ENCODE results near the gene TSKS. TPM values are rescaled to one million over a fixed set of nuclear protein-coding genes. Genes with fewer than 3 reads are reported as not detected.

Gene TSKS
- total RNA-seq (under 1 TPM; 0.42 to 0.79 TPM), polyA plus RNA-seq (not detected)

GRCh38 chr19:49763230-49763629 lies at the start of gene TSKS:
TSS of gene TSKS (minus strand) at chr19:49763306. CDS start at chr19:49763247, 59 bp downstream.
- Mint-ChIP-seq H3K9me3 (no peaks in the 10 kb centered on the region), H3K27me3 (peaks cover 0 to 3% of the 10 kb centered on the region in 2 donors), H3K4me3 (no peak within 1 kb of the TSS), H3K27ac (peak within 1 kb of the TSS in 1 of 8 donors; percentile 64), H3K36me3 (peaks cover 0 to 3% (median 0%) of the 10 kb centered on the region in 3 donors), H3K4me1 (peaks cover 19 to 21% (median 20%) of the 10 kb centered on the region in 3 donors)
- H3K36me3 ChIP-seq (ENCODE audit: insufficient read depth, low read length) = no peaks in the 10 kb centered on the region
- peaks cover 18% of the 10 kb centered on the region for H3K4me1 ChIP-seq (ENCODE audit: insufficient read depth, low read length)
- DNase-seq = no peak
- H3K9me3 ChIP-seq (ENCODE audit: low read length) = no peaks in the 10 kb centered on the region
- no peaks in the 10 kb centered on the region for H3K27me3 ChIP-seq (ENCODE audit: insufficient read depth, low read length, poor library complexity, severe bottlenecking)
- H3K4me3 ChIP-seq (ENCODE audit: low read length) = no peak within 1 kb of the TSS
- H3K27ac ChIP-seq (ENCODE audit: low read depth, low read length) = no peak within 1 kb of the TSS
- ChIA-PET POLR2A (no interaction called here), CTCF (interaction anchor here (0.5 kb wide), 1 partner anchor 81 kb away, joined by 3 read pairs; no protein-coding TSS in a partner anchor)

- peaks cover 0 to 11% (median 0%) of the 10 kb centered on the region in 3 donors for H3K36me3 Mint-ChIP-seq
- no peaks in the 10 kb centered on the region for H3K9me3 ChIP-seq (ENCODE audit: low read length)
- no peaks in the 10 kb centered on the region for H3K9me3 Mint-ChIP-seq
- no peak for DNase-seq
- POLR2A ChIA-PET = interaction anchor here (1.3 to 2.1 kb wide), 4 partner anchors 12 to 64 kb away, joined by 3 to 8 read pairs (median 5); partner anchors contain the start of genes AKT1S1 and TBC1D17
- H3K4me1 ChIP-seq (ENCODE audit: insufficient read depth, low read length) = peaks cover 32% of the 10 kb centered on the region
- peak overlapping the region; percentile 96 to 100 (median 100) for H3K27ac Mint-ChIP-seq
- H3K27me3 Mint-ChIP-seq = peaks cover 0 to 4% of the 10 kb centered on the region in 2 donors
- H3K4me3 Mint-ChIP-seq = peak overlapping the region; percentile 90 to 98 (median 96)
- no peaks in the 10 kb centered on the region for H3K27me3 ChIP-seq (ENCODE audit: insufficient read depth, low read length, poor library complexity, severe bottlenecking)
- peak overlapping the region; percentile 100 for H3K4me3 ChIP-seq (ENCODE audit: low read length)
- H3K36me3 ChIP-seq (ENCODE audit: insufficient read depth, low read length) = no peaks in the 10 kb centered on the region
- peak overlapping the region; percentile 100 for H3K27ac ChIP-seq (ENCODE audit: low read depth, low read length)
- CTCF ChIA-PET = interaction anchor here (1.2 to 2.0 kb wide), 5 partner anchors 38 to 95 kb away, joined by 3 to 8 read pairs (median 4); partner anchors contain the start of genes AKT1S1, AP2A1, PTOV1 and TBC1D17
- peaks cover 33 to 53% (median 46%) of the 10 kb centered on the region in 3 donors for H3K4me1 Mint-ChIP-seq
Measured at GRCh38 chr19:49812452-49812996, 49.4 kb upstream of the TSKS start.

GRCh38 chr19:49811328-49811727 lies 48.2 kb upstream of the TSKS start:
- H3K4me1 ChIP-seq (ENCODE audit: insufficient read depth, low read length) = peaks cover 25% of the 10 kb centered on the region
- H3K27ac ChIP-seq (ENCODE audit: low read depth, low read length) = no peak overlapping the region
- H3K36me3 Mint-ChIP-seq = peaks cover 0 to 9% (median under 1%) of the 10 kb centered on the region in 3 donors
- peak overlapping the region in 6 of 7 donors; percentile 23 to 97 (median 92) for H3K4me3 Mint-ChIP-seq
- H3K36me3 ChIP-seq (ENCODE audit: insufficient read depth, low read length) = no peaks in the 10 kb centered on the region
- peaks cover 28 to 47% (median 40%) of the 10 kb centered on the region in 3 donors for H3K4me1 Mint-ChIP-seq
- no peaks in the 10 kb centered on the region for H3K27me3 Mint-ChIP-seq
- H3K27me3 ChIP-seq (ENCODE audit: insufficient read depth, low read length, poor library complexity, severe bottlenecking) = no peaks in the 10 kb centered on the region
- H3K27ac Mint-ChIP-seq = peak overlapping the region in 5 of 8 donors; percentile 13 to 100 (median 96)
- H3K9me3 Mint-ChIP-seq = no peaks in the 10 kb centered on the region
- POLR2A ChIA-PET = no interaction called here
- no peaks in the 10 kb centered on the region for H3K9me3 ChIP-seq (ENCODE audit: low read length)
- CTCF ChIA-PET = interaction anchor here (1.3 kb wide), 1 partner anchor 58 kb away, joined by 3 read pairs; no protein-coding TSS in a partner anchor
- no peak for DNase-seq
- no peak overlapping the region for H3K4me3 ChIP-seq (ENCODE audit: low read length)

DNA sequence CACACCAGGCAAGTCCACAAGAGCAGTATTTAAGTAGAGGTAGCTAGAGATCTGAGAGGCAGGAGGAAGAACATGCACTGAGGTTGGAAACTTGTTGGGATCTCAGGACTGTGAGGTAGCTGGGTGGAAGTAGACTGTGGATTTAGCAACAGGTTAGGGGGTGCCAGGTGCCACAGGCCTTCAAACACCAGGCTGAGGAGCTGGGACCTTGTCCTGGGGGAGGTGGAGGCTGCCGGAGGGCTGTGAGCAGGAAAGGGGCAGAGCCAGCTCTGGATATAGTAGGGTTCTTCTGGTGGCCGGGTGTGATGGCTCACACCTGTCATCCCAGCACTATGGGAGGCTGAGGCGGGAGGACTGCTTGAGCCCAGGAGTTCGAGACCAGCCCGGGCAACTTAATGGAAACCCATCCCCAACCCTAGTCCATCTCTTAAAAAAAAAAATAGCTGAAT lies 46.9 kb upstream of the TSKS start:
- H3K27me3 ChIP-seq (ENCODE audit: insufficient read depth, low read length, poor library complexity, severe bottlenecking) = no peaks in the 10 kb centered on the region
- Mint-ChIP-seq H3K27ac (peak overlapping the region in 6 of 8 donors; percentile 52 to 90 (median 74)), H3K4me3 (peak overlapping the region; percentile 48 to 90 (median 86)), H3K27me3 (no peaks in the 10 kb centered on the region), H3K4me1 (peaks cover 28 to 47% (median 40%) of the 10 kb centered on the region in 3 donors), H3K36me3 (peaks cover 0 to 15% (median 2%) of the 10 kb centered on the region in 3 donors), H3K9me3 (no peaks in the 10 kb centered on the region)
- ChIA-PET POLR2A (interaction anchor here (0.5 kb wide), 1 partner anchor 64 kb away, joined by 3 read pairs; no protein-coding TSS in a partner anchor), CTCF (no interaction called here)
- H3K9me3 ChIP-seq (ENCODE audit: low read length) = no peaks in the 10 kb centered on the region
- H3K4me1 ChIP-seq (ENCODE audit: insufficient read depth, low read length) = peaks cover 25% of the 10 kb centered on the region
- H3K36me3 ChIP-seq (ENCODE audit: insufficient read depth, low read length) = no peaks in the 10 kb centered on the region
- H3K27ac ChIP-seq (ENCODE audit: low read depth, low read length) = no peak overlapping the region
- peak overlapping the region; percentile 62 for H3K4me3 ChIP-seq (ENCODE audit: low read length)
- no peak for DNase-seq

- H3K4me1 ChIP-seq (ENCODE audit: insufficient read depth, low read length) = peaks cover 25% of the 10 kb centered on the region
- Mint-ChIP-seq H3K4me3 (peak overlapping the region; percentile 81 to 92 (median 89)), H3K4me1 (peaks cover 26 to 44% (median 35%) of the 10 kb centered on the region in 3 donors), H3K27me3 (no peaks in the 10 kb centered on the region), H3K36me3 (peaks cover 0 to 20% (median 2%) of the 10 kb centered on the region in 3 donors), H3K27ac (peak overlapping the region; percentile 72 to 93 (median 91)), H3K9me3 (no peaks in the 10 kb centered on the region)
- DNase-seq = peak; percentile 26 to 68 (median 41)
- H3K27me3 ChIP-seq (ENCODE audit: insufficient read depth, low read length, poor library complexity, severe bottlenecking) = no peaks in the 10 kb centered on the region
- H3K36me3 ChIP-seq (ENCODE audit: insufficient read depth, low read length) = no peaks in the 10 kb centered on the region
- CTCF ChIA-PET = no interaction called here
- H3K27ac ChIP-seq (ENCODE audit: low read depth, low read length) = peak overlapping the region; percentile 51
- H3K9me3 ChIP-seq (ENCODE audit: low read length) = no peaks in the 10 kb centered on the region
- POLR2A ChIA-PET = no interaction called here
- peak overlapping the region; percentile 62 for H3K4me3 ChIP-seq (ENCODE audit: low read length)
Measured at GRCh38 chr19:49809160-49809940, 46.2 kb upstream of the TSKS start.

DNA sequence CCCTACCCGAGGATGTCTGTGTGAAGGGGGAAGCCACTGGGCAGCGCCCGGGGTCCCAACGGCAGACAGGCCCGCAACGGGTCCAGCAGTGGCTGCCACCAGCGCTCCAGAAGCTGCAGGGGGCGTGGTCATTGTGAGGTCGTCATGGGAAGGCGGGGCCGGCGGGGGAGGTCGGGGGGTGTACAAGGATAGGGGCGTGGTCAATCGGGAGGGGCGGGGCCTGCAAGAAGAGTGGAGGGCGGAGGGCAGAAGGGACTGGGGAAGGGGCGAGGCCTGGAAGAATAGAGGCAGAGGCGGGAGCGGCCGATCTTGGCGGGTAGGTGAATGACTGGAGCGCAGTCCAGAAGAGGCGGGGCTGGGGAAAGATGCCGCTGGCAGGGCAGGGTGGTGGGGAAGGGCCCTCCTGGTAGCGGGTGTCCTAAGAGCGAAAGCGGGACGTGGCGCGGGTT lies 45.6 kb upstream of the TSKS start:
- H3K9me3 Mint-ChIP-seq = no peaks in the 10 kb centered on the region
- DNase-seq = peak; percentile 76 to 89 (median 79)
- peak overlapping the region; percentile 71 to 93 (median 91) for H3K27ac Mint-ChIP-seq
- H3K27ac ChIP-seq (ENCODE audit: low read depth, low read length) = peak overlapping the region; percentile 51
- peaks cover 21% of the 10 kb centered on the region for H3K4me1 ChIP-seq (ENCODE audit: insufficient read depth, low read length)
- H3K27me3 Mint-ChIP-seq = no peaks in the 10 kb centered on the region
- H3K4me3 Mint-ChIP-seq = peak overlapping the region; percentile 81 to 92 (median 89)
- POLR2A ChIA-PET = interaction anchor here (0.6 kb wide), 1 partner anchor 41 kb away, joined by 3 read pairs; no protein-coding TSS in a partner anchor
- no peaks in the 10 kb centered on the region for H3K9me3 ChIP-seq (ENCODE audit: low read length)
- H3K4me3 ChIP-seq (ENCODE audit: low read length) = peak overlapping the region; percentile 62
- H3K4me1 Mint-ChIP-seq = peaks cover 26 to 38% (median 29%) of the 10 kb centered on the region in 3 donors
- H3K36me3 ChIP-seq (ENCODE audit: insufficient read depth, low read length) = no peaks in the 10 kb centered on the region
- CTCF ChIA-PET = no interaction called here
- no peaks in the 10 kb centered on the region for H3K27me3 ChIP-seq (ENCODE audit: insufficient read depth, low read length, poor library complexity, severe bottlenecking)
- peaks cover under 1 to 24% (median 2%) of the 10 kb centered on the region in 3 donors for H3K36me3 Mint-ChIP-seq

DNA sequence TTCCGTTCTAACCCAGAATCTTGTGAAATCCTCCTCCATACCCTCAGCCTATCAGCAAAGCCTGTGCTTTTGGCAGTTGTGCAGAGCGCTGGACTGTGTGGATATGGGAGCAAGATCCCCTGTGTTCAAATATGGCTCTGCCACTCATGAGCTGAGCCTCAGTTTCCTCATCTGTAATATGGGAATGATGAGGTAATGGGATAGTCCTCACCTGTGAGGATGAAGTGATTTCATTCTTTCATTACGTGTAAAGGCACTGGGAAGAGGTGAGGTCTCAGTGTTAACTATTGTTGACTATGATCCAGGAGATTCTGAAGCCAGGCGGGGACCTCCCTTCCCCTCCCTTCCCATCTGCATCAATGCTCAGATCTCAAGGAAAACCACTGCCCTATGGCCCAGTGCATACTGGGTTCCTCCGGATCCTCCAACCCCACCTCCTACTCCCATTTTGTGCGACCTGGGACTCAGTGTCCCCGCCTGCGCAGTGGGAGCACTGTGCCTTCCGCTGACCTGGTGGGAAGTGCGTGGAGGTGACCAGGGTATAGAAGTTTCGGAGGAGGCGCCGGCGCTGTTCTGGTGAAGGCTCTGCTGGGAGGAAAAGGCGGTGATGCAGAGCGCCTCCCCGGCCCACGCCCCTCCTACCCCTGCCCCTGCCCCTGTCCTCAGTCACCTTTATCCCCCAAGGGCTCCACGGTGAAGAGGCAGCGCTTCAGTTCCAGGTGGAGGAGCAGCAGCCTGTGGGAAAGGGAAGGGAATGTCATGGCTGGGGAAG lies 45.0 kb upstream of the TSKS start:
- H3K27ac Mint-ChIP-seq = peak overlapping the region; percentile 7 to 93 (median 64)
- Histone ChIP-seq H3K27me3 (ENCODE audit: insufficient read depth, low read length, poor library complexity, severe bottlenecking) (no peaks in the 10 kb centered on the region), H3K9me3 (ENCODE audit: low read length) (no peaks in the 10 kb centered on the region), H3K4me3 (ENCODE audit: low read length) (no peak overlapping the region), H3K27ac (ENCODE audit: low read depth, low read length) (peak overlapping the region; percentile 51), H3K36me3 (ENCODE audit: insufficient read depth, low read length) (peaks cover 5% of the 10 kb centered on the region), H3K4me1 (ENCODE audit: insufficient read depth, low read length) (peaks cover 18% of the 10 kb centered on the region)
- peaks cover 2 to 27% (median 5%) of the 10 kb centered on the region in 3 donors for H3K36me3 Mint-ChIP-seq
- H3K27me3 Mint-ChIP-seq = no peaks in the 10 kb centered on the region
- ChIA-PET CTCF (interaction anchor here (1.3 kb wide), 1 partner anchor 10 kb away, joined by 3 read pairs; the partner anchor contains the start of gene MED25), POLR2A (interaction anchor here (0.6 kb wide), 1 partner anchor 40 kb away, joined by 3 read pairs; no protein-coding TSS in a partner anchor)
- peak overlapping the region in 5 of 7 donors; percentile 42 to 90 (median 68) for H3K4me3 Mint-ChIP-seq
- peaks cover 21 to 32% (median 23%) of the 10 kb centered on the region in 3 donors for H3K4me1 Mint-ChIP-seq
- H3K9me3 Mint-ChIP-seq = no peaks in the 10 kb centered on the region
- no peak for DNase-seq

Measured in CD8-positive, alpha-beta memory T cell (primary cell).